Body of pancreas (tissue), 4 donors: ENCODE results near the gene EPSTI1. TPM values are rescaled to one million over a fixed set of nuclear protein-coding genes. Genes with fewer than 3 reads are reported as not detected.
A peak's percentile ranks its signal among the peaks of the same experiment; 100 is the strongest.

Experiments
- ATAC-seq: fragments of 150-250 bp; one replicate; pipeline ENCODE4 v1.9.1; 2016
- DNase-seq, 4 donors: peaks; one replicate each; pipeline ENCODE4 v3.0.0-alpha.2; 2019
- H3K27ac ChIP-seq, 4 donors: fragments of 200-600 bp; sonication (generic); 1 replicate in 3 of 4; 2 replicates in 1 of 4; pipeline versions ENCODE4 v1.5.1 to v1.6.1; 2016 to 2019; ENCODE audit warnings: mild to moderate bottlenecking in 1 of 4, mixed read lengths in 1 of 4, moderate library complexity in 1 of 4
- H3K27me3 ChIP-seq, 2 donors: fragments of 200-600 bp; sonication (generic); one replicate each; pipeline ENCODE4 v1.6.0; 2016; ENCODE audit warnings: mild to moderate bottlenecking in 1 of 2
- H3K36me3 ChIP-seq, 2 donors: fragments of 200-600 bp; sonication (generic); replicated peaks in 1 of 2; 2 replicates each; pipeline ENCODE4 v1.5.1; 2016; ENCODE audit warnings: low read depth in 2 of 2; ENCODE audit not compliant: insufficient read depth in 1 of 2
- H3K4me1 ChIP-seq: fragments of 200-600 bp; sonication (generic); one replicate; pipeline ENCODE4 v1.6.0; 2016
- H3K4me3 ChIP-seq, 2 donors: fragments of 200-600 bp; sonication (generic); 1 replicate in 1 of 2; 2 replicates in 1 of 2; pipeline ENCODE4 v1.5.1; 2016 to 2019
- H3K9me3 ChIP-seq, 3 donors: fragments of 200-600 bp; sonication (generic); 1 replicate in 2 of 3; 2 replicates in 1 of 3; pipeline ENCODE4 v1.5.1; 2016
- POLR2A ChIP-seq, 3 donors: fragments of 450-650 bp; IDR thresholded peaks; one replicate each; pipeline ENCODE4 v1.6.1; 2016; ENCODE audit warnings: antibody characterized with exemption in 3 of 3, mild to moderate bottlenecking in 2 of 3
- WGBS, 2 donors: methylation state at CpG; one replicate each; pipeline ENCODE4 v1.1.5; 2017; 5-methylcytosine and 5-hydroxymethylcytosine counted together
- intact Hi-C: fragments of 100-400 bp; cut with DNase I; formaldehyde crosslinking; loops from one replicate; pipeline ENCODE4 v1.15.1; 2023
- total RNA-seq, 2 donors: library from RNA; depleted of rRNA; stranded (reverse); fragments of >200 nt; gene quantifications; one replicate each; pipeline ENCODE4 v1.1.0, GENCODE V29; 2016
- TF ChIP-seq, protein P1 (sequence below), 7 experiments: fragments of 450-650 bp in 4 of 7; fragments of 200-600 bp in 3 of 7; sonication (generic) in 3 of 7; IDR thresholded peaks; one replicate each; pipeline ENCODE4 v1.5.1; 2016 to 2019; ENCODE audit warnings: antibody characterized with exemption in 7 of 7

EPSTI1 gene
- total RNA-seq, 2 donors from 2014 or later, result 1.6 to 6.6 TPM

DNA sequence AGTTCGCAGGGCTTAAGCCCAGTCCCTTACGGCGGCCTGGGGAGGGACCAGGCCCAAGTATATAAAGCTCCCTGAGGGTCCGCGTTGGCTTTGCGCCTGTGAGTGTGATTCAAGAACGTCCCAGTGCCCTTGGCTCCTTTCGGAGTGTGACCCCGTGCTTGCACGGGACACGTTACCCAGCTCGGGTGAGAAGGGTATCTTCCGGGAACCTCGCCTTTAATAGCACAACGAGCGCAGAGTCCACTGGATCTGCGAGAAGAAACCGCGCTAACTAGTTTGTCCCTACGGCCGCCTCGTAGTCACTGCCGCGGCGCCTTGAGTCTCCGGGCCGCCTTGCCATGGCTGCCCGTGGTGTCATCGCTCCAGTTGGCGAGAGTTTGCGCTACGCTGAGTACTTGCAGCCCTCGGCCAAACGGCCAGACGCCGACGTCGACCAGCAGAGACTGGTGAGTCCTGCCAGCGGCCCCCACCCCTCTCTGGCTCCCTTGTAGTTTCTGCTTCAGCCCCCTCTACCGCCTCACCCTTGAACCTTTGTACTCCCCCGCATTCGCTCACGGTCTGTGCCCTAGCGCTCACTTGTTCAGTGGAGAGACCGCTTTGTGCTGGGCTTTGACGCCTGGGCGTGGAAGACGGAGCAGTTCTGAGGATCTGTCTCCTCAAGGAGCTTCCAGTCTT is 31.4 kb upstream of the EPSTI1 start, which contains the start of gene DNAJC15:
TSS of gene DNAJC15 (plus strand) at position 298 of the 675 bp plus-strand sequence. CDS start at position 339, 41 bp downstream.
- intact Hi-C loops, result no loop called here
- no peaks in the 10 kb centered on the region for H3K36me3 ChIP-seq
- DNase-seq, result peak; percentile 75 to 90 (median 84)
- WGBS, 2 donors, result 4 to 9% methylated on average over 32 to 48 of the region's 48 CpGs
- peaks cover 12% of the 10 kb centered on the region for H3K4me1 ChIP-seq
- H3K27ac ChIP-seq, result peak within 1 kb of the TSS; percentile 68 to 86 (median 76)
- H3K27me3 ChIP-seq, result no peaks in the 10 kb centered on the region
- ATAC-seq, result peak; percentile 90
- H3K9me3 ChIP-seq, result no peaks in the 10 kb centered on the region
- H3K4me3 ChIP-seq, result peak within 1 kb of the TSS; percentile 43 to 70
- TF ChIP-seq POLR2A (IDR thresholded peaks at IDR 0.05), result peak; percentile 35 to 78 (median 76)
- TF ChIP-seq, protein P1, sequence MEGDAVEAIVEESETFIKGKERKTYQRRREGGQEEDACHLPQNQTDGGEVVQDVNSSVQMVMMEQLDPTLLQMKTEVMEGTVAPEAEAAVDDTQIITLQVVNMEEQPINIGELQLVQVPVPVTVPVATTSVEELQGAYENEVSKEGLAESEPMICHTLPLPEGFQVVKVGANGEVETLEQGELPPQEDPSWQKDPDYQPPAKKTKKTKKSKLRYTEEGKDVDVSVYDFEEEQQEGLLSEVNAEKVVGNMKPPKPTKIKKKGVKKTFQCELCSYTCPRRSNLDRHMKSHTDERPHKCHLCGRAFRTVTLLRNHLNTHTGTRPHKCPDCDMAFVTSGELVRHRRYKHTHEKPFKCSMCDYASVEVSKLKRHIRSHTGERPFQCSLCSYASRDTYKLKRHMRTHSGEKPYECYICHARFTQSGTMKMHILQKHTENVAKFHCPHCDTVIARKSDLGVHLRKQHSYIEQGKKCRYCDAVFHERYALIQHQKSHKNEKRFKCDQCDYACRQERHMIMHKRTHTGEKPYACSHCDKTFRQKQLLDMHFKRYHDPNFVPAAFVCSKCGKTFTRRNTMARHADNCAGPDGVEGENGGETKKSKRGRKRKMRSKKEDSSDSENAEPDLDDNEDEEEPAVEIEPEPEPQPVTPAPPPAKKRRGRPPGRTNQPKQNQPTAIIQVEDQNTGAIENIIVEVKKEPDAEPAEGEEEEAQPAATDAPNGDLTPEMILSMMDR (IDR thresholded peaks at IDR 0.05), result peak in 2 of 7 experiments; percentile 24 to 30

DNA sequence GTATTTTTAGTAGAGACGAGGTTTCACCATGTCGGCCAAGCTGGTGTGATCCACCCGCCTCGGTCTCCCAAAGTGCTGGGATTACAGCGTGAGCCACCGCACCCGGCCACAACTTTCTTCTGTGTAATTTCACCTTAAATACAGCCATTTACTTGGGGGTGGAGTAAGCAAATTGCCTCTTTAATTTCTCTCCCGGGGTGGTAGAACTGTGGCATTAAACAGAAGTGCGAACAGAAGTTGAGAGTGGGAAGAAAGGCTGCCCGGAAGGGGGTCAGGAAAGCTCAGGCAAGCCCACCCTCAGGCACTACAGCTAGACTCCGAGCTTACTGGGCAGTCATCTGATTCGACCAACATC is 30.9 kb upstream of the EPSTI1 start:
- intact Hi-C loops, result no loop called here
- H3K4me3 ChIP-seq, result peak overlapping the region; percentile 43 to 70
- 67 to 85% methylated on average over 11 to 12 of the region's 12 CpGs for WGBS, 2 donors
- no peaks in the 10 kb centered on the region for H3K36me3 ChIP-seq
- DNase-seq (no peak), ATAC-seq (no peak)
- peaks cover 12% of the 10 kb centered on the region for H3K4me1 ChIP-seq
- no peaks in the 10 kb centered on the region for H3K27me3 ChIP-seq
- H3K27ac ChIP-seq, result peak overlapping the region; percentile 68 to 86 (median 76)
- TF ChIP-seq, protein P1 (IDR thresholded peaks at IDR 0.05), result no peak
- TF ChIP-seq POLR2A (IDR thresholded peaks at IDR 0.05), result no peak
- no peaks in the 10 kb centered on the region for H3K9me3 ChIP-seq

DNA sequence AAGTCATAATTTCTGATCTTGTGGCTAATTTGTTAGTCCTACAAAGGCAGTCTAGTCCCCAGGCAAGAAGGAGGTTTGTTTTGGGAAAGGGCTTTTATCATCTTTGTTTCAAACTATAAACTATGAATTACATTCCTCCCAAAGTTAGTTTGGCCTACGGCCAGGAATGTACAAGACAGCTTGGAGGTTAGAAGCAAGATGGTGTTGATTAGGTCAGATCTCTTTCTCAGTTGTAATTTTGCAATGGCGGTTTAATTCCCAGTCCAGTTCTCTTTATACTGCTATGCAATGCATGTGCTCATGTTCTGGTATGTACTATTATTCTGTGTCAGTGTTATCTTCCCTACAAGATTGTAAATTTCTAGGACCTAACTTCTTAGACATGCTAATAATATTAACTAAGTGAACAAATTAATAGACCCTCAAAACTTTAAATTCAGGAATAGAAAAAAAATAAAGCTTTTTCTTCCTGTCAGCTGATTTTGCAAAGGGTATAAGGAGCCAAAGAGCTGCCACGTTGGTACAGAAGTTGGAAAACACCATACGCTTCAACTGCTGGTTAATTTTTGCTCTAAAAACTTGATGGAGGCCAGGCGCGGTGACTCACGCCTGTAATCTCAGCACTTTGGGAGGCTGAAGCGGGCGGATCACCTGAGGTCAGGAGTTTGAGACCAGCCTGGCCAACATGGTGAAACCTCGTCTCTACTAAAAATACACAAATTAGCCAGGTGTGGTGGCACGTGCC is 30.1 kb upstream of the EPSTI1 start:
- peaks cover 12% of the 10 kb centered on the region for H3K4me1 ChIP-seq
- DNase-seq (no peak), ATAC-seq (no peak)
- 85 to 89% methylated on average over 11 of the region's 11 CpGs for WGBS, 2 donors
- TF ChIP-seq, protein P1 (IDR thresholded peaks at IDR 0.05), result no peak
- no peak for TF ChIP-seq POLR2A (IDR thresholded peaks at IDR 0.05)
- no peaks in the 10 kb centered on the region for H3K9me3 ChIP-seq
- intact Hi-C loops, result no loop called here
- no peak overlapping the region for H3K27ac ChIP-seq
- no peaks in the 10 kb centered on the region for H3K36me3 ChIP-seq
- H3K27me3 ChIP-seq, result no peaks in the 10 kb centered on the region
- no peak overlapping the region for H3K4me3 ChIP-seq

DNA sequence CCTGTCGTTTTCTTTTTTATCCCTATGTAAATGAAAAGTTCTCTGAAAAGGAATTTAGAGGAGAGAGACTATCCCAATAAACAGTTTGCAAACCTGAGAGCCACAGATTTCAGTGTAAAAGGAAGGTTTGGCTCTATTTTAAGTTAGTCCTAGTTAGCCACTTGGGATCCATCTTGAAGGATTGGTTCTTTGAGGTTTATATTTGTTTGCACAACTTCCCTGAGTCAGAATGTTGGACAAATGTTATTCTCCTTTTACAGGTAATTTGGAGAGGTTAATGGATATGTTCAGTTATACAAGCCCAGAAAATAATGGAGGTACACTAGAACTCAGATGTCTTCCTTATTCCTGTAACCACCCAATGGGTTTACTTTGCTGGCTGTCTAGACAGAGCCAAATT is 28.8 kb upstream of the EPSTI1 start:
- no peak for ATAC-seq
- intact Hi-C loops, result no loop called here

More for the DNA sequence above, 28.8 kb upstream of the EPSTI1 start:
- no peak for TF ChIP-seq POLR2A (IDR thresholded peaks at IDR 0.05)
- TF ChIP-seq, protein P1 (IDR thresholded peaks at IDR 0.05), result no peak
- WGBS, 2 donors, result 67 to 70% methylated on average over 1 of the region's 1 CpG
- H3K27me3 ChIP-seq, result no peaks in the 10 kb centered on the region
- H3K27ac ChIP-seq, result no peak overlapping the region
- H3K4me1 ChIP-seq, result peaks cover 12% of the 10 kb centered on the region
- no peak for DNase-seq
- H3K9me3 ChIP-seq, result no peaks in the 10 kb centered on the region
- no peak overlapping the region for H3K4me3 ChIP-seq
- H3K36me3 ChIP-seq, result no peaks in the 10 kb centered on the region
